Measurements from ENCODE around the gene SAP30BP. TPM values are rescaled to one million over a fixed set of nuclear protein-coding genes. Genes with fewer than 3 reads are reported as not detected.

SAP30BP gene
- total and polyA plus RNA-seq, 2 donors (not counting 3 experiments of a cell fraction or from before 2014, with no cell fraction given) = 116 to 151 TPM

GRCh38 chr17:75740215-75740614 is 73.1 kb downstream of the SAP30BP start:
- BruUV-seq (replicated peaks) = no TSS peak

More at GRCh38 chr17:75740215-75740614, 73.1 kb downstream of the SAP30BP start:
- Histone ChIP-seq H3K27ac (ENCODE audit: insufficient read depth, low read depth, low read length) (no peak overlapping the region), H3K36me3 (ENCODE audit: control insufficient read depth in 2 of 2, extremely low read depth in 1 of 2, insufficient read depth in 2 of 2, low read length in 2 of 2) (no peaks in the 10 kb centered on the region), H3K9ac (replicated peaks; ENCODE audit: extremely low read depth, insufficient read depth, low read length) (no peak overlapping the region), H4K20me1 (replicated peaks; ENCODE audit: control insufficient read depth, extremely low read depth, insufficient read depth, low read length) (no peaks in the 10 kb centered on the region), H3K4me3 (replicated peaks in 1 of 3; ENCODE audit: insufficient read depth in 1 of 3, low read depth in 1 of 3, low read length in 3 of 3) (no peak overlapping the region), H3K79me2 (ENCODE audit: control insufficient read depth, insufficient read depth, low read length) (no peaks in the 10 kb centered on the region), H3K9me3 (replicated peaks; ENCODE audit: control insufficient read depth, insufficient read depth, low read length) (no peaks in the 10 kb centered on the region), H3K9me1 (replicated peaks; ENCODE audit: control insufficient read depth, extremely low read depth, insufficient read depth, low read length) (no peaks in the 10 kb centered on the region), H2AFZ (ENCODE audit: low read depth, low read length) (no peak overlapping the region), H3K4me2 (ENCODE audit: insufficient read depth, low read length) (no peak overlapping the region), H3K27me3 (ENCODE audit: control insufficient read depth in 2 of 2, insufficient read depth in 2 of 2, low read length in 2 of 2) (no peaks in the 10 kb centered on the region), H3K4me1 (ENCODE audit: control insufficient read depth, extremely low read depth, insufficient read depth, low read length) (no peaks in the 10 kb centered on the region)
- FAIRE-seq (no peak), DNase-seq (ENCODE audit: low read depth, low spot score) (no peak)
- dilution Hi-C loops (cut with MboI; ENCODE audit: extremely low pct_ligation_motif_present, low sequenced_read_pairs) (no loop called here), intact Hi-C loops (cut with micrococcal nuclease) (no loop called here)
- ChIA-PET POLR2A (no interaction called here), CTCF (interaction anchor here (0.7 to 12.2 kb wide), 4 partner anchors 7 to 107 kb away, joined by 3 to 653 read pairs (median 34); partner anchors contain the start of gene SMIM5)
- no peak for TF ChIP-seq MAX (IDR thresholded peaks at IDR 0.05; ENCODE audit: insufficient read depth, insufficient read length)
- no peak for TF ChIP-seq POLR2AphosphoS5 (IDR thresholded peaks at IDR 0.05; ENCODE audit: insufficient read depth, low read depth, low read length)
- no peak for TF ChIP-seq POLR2A (IDR thresholded peaks at IDR 0.05; ENCODE audit: low read depth, low read length)
- no peak for TF ChIP-seq MYC (IDR thresholded peaks at IDR 0.05; ENCODE audit: low read depth, low read length)
- no peak for TF ChIP-seq EZH2 (IDR thresholded peaks at IDR 0.05; ENCODE audit: borderline replicate concordance, low read depth, low read length, severe bottlenecking)
- no peak for TF ChIP-seq GATA2 (IDR thresholded peaks at IDR 0.05; ENCODE audit: insufficient read depth, insufficient read length, low read depth, low read length)
- TF ChIP-seq FOS (IDR thresholded peaks at IDR 0.05; ENCODE audit: borderline replicate concordance, insufficient read depth, low read length) = no peak
- no peak for TF ChIP-seq CTCF (IDR thresholded peaks at IDR 0.05; ENCODE audit: extremely low read depth in 1 of 2, insufficient read depth in 1 of 2, low read depth in 1 of 2, low read length in 2 of 2)
- TF ChIP-seq JUN (IDR thresholded peaks at IDR 0.05; ENCODE audit: borderline replicate concordance, insufficient read depth, insufficient read length, low read depth) = no peak

All from endothelial cell of umbilical vein (primary cell).